MM.1S (cell line): ENCODE data around the gene MST1R.

ENCODE experiments used
- CTCF ChIP-seq: fragments of 300-600 bp; sonication (generic); IDR thresholded peaks from 2 replicates; pipeline ENCODE4 v1.5.1; 2016; ENCODE audit warnings: antibody characterized with exemption, low read length, mixed read lengths
- EZH2 ChIP-seq: fragments of 300-600 bp; sonication (generic); optimal IDR thresholded peaks from 2 replicates; pipeline ENCODE3; 2017; ENCODE audit warnings: low read depth, mild to moderate bottlenecking, antibody characterized with exemption, low read length, mixed read lengths

DNA sequence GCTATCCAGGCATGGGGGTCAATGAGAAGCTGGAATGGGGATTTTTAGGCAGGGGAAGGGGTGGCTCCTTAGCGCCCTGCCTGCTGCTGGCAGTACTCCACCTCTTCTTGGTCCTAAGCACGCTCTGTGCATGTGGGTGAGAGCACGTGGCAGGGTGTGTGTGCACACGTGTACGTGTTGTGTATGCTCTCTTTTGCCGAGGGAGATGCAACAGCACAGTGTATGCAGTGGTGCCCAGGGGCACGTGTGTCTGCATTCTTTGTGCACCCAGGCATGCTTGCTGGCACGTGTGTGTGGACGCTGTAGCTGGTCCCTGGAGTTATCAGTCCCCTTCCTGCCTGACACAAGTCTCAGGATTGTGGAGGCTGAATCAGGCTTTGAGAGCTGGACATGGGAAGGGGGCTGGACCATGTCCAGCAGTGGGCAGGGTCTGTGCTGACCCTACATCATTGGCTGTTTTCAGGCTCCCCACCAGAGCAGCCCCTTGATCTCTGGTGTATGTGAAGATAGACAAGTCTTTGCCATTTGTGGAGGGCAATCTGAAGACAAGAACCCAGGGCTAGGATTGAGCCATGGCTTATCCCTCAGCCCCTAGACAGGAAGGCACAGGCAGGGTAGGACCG is 32.0 kb downstream of the MST1R start:
- TF ChIP-seq CTCF (no peak), EZH2 (no peak)
